Skeletal muscle satellite cell (primary cell): ENCODE measurements around the gene LEFTY1.

Experiments used
- H3K27me3 ChIP-seq: 2 replicates; pipeline ENCODE4 v1.7.0; 2013; ENCODE audit warnings: low read length; ENCODE audit not compliant: control insufficient read depth, insufficient read depth
- H3K36me3 ChIP-seq: 2 replicates; pipeline ENCODE4 v1.7.0; 2013; ENCODE audit warnings: mild to moderate bottlenecking, control low read depth, low read length; ENCODE audit not compliant: insufficient read depth
- H3K4me1 ChIP-seq: 2 replicates; pipeline ENCODE4 v1.7.0; 2013; ENCODE audit warnings: low read length; ENCODE audit not compliant: control insufficient read depth, insufficient read depth
- H3K4me2 ChIP-seq: 2 replicates; pipeline ENCODE4 v1.7.0; 2013; ENCODE audit warnings: mild to moderate bottlenecking, low read length
- H3K4me3 ChIP-seq: 2 replicates; pipeline ENCODE4 v1.7.0; 2013; ENCODE audit warnings: low read length
- H3K9ac ChIP-seq: 2 replicates; pipeline ENCODE4 v1.7.0; 2013; ENCODE audit warnings: mild to moderate bottlenecking, low read depth, low read length, moderate library complexity
- H3K9me3 ChIP-seq: replicated peaks from 2 replicates; pipeline ENCODE4 v1.7.0; 2013; ENCODE audit warnings: mild to moderate bottlenecking, control low read depth, low read length

Gene LEFTY1

DNA sequence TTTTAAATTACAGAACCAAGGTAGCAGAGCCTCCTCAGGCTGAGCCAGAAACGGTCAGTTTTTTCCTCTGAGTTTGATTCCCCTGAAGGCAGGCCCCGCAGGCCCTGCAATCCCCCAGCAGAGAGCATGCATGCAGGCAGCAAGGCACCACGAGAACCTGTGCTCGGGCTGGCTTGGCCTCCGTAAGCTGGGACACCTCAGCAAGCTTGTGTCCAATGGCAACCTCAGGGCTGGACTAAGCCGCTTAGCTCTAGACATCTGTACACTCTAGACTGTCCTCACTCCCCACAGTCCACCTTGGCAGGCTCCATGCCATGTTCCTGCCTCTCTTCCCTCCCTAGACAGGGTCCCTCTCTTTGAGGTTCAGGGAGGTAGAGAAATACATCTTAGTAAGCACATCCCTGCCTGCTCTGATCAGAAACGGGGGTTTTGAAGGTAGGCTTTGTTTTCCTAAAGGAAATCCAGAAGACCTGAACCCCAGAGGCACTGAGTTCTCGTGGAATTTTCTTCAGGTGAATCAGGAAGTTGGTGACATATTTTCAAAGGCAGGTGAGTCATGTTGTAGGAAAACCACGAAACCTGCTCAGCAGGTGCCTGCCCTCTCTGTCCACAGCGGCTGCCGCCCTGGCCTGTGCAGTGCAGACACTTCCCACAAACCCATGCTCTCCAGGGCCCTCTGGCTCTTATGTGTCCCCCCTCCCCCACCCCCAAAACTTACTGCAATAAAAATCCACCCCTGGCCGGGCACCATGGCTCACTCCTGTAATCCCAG, 13.7 kb downstream of the LEFTY1 start:
- no peak overlapping the region for H3K9ac ChIP-seq
- no peak overlapping the region for H3K4me2 ChIP-seq
- no peak overlapping the region for H3K4me3 ChIP-seq
- H3K4me1 ChIP-seq, result peaks cover 33% of the 10 kb centered on the region
- no peaks in the 10 kb centered on the region for H3K27me3 ChIP-seq
- peaks cover 43% of the 10 kb centered on the region for H3K36me3 ChIP-seq
- H3K9me3 ChIP-seq, result no peaks in the 10 kb centered on the region

- Histone ChIP-seq H3K4me3 (no peak overlapping the region), H3K4me2 (no peak overlapping the region), H3K9ac (no peak overlapping the region), H3K36me3 (peaks cover 43% of the 10 kb centered on the region), H3K27me3 (no peaks in the 10 kb centered on the region), H3K9me3 (no peaks in the 10 kb centered on the region), H3K4me1 (peaks cover 31% of the 10 kb centered on the region)
These were observed 14.5 kb downstream of the LEFTY1 start for GRCh38 chr1:225874431-225874830.

DNA sequence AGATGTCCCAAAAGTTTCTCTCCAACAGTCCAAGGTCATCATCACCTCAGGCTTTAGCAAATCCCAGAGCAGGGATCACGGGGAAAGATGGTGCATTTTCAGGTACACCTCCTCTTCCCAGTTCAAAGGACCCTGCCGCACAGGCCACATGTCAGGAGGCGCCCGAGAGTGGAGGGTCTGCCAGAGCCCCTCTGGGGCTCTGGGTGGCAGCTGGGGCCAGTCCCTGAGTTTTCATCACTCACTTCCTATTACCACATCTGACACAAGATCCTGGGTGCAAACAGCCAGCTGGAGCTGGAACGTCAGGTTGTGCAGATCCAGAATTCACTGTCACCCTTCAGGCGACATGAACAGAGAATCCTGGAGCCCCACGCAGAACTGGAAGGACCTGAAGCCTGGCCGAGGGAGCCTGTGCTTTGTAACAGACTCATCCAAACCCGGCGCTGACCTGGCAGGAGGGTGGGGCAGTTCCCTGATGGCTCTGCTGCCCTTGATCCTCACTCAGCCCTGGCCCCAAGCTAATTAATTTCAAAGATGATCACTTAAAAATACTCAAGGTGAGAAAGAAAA, 15.6 kb downstream of the LEFTY1 start:
- no peak overlapping the region for H3K4me3 ChIP-seq
- H3K27me3 ChIP-seq, result no peaks in the 10 kb centered on the region
- H3K4me2 ChIP-seq, result no peak overlapping the region
- H3K9me3 ChIP-seq, result no peaks in the 10 kb centered on the region
- H3K9ac ChIP-seq, result no peak overlapping the region
- H3K36me3 ChIP-seq, result peaks cover 43% of the 10 kb centered on the region
- H3K4me1 ChIP-seq, result peaks cover 30% of the 10 kb centered on the region

DNA sequence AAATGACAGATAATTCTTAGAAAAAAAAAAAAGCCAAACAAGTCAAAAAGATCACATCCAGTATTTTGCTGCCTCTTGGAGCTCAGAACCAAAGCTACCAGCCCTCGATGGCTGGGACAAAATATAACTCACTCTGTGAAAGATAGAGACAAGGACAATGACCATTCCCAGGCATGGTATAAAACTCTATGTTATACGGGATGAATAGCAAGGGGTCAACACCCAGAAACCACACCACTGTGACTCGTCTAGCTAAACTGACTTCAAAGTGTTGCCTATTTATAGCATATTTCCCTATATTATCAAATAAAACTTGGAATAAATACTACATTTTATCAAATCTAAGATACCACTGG, 16.9 kb downstream of the LEFTY1 start:
- H3K9ac ChIP-seq, result no peak overlapping the region
- H3K36me3 ChIP-seq, result peaks cover 47% of the 10 kb centered on the region

DNA sequence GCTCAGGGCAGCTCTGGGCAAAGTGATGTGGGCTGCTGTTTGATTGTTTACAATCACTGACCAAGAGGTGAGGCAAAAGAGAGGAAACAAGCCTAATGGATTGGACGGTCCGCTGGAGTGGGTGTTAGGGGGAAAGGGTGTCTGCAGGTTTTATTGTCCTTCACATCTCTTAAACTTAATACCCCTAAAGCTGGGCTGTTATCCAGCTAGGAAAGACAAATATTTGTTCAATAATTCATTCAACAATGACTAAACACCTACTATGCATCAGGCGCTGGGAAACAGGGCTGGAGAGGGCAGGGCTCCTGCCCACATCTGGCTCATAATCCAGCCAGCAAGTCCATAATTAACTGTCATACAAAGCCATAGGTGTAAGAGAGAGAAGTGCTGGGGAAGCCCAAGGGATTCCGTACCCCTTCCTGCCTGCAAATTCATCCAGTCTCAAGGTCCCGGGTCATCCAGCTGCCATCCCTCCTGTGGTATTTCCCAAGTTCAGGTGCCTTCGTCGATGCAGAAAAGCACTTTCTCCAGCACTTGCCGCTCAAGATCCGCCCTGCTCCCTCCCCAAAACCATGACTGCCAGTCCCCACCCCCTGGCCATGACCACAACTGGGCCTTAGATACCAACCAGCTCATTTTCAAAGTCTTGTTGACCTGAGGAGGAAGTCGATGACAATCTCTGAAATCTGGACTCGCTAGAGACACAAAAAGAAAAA, 17.4 kb downstream of the LEFTY1 start:
- H3K4me2 ChIP-seq, result peak overlapping the region; percentile 25
- H3K9me3 ChIP-seq, result no peaks in the 10 kb centered on the region
- no peak overlapping the region for H3K4me3 ChIP-seq
- no peaks in the 10 kb centered on the region for H3K27me3 ChIP-seq
- H3K9ac ChIP-seq, result no peak overlapping the region
- H3K36me3 ChIP-seq, result peaks cover 48% of the 10 kb centered on the region
- peaks cover 20% of the 10 kb centered on the region for H3K4me1 ChIP-seq

More for the DNA sequence above, 16.9 kb downstream of the LEFTY1 start:
- no peak overlapping the region for H3K4me2 ChIP-seq
- H3K4me1 ChIP-seq, result peaks cover 18% of the 10 kb centered on the region
- no peaks in the 10 kb centered on the region for H3K27me3 ChIP-seq
- no peak overlapping the region for H3K4me3 ChIP-seq
- no peaks in the 10 kb centered on the region for H3K9me3 ChIP-seq

DNA sequence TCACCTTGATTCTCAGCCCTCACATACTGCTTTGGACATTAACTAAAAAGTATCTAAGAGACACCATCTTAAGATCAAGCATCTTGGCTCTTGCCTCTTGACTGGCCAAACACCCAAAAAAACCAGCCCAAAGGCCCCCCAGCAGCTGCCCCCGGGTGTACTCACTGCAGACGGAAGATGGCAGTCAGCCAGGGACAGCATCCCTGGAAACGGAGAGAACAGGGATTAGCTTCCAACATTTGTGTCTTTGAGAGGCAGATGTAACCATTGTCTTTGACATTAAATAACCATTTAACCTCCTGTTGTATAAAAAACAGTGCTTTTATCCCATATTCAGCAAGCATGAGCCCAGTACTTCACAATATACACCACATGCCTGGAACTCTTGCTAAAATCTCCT, 18.0 kb downstream of the LEFTY1 start:
- no peak overlapping the region for H3K4me3 ChIP-seq
- no peaks in the 10 kb centered on the region for H3K9me3 ChIP-seq
- H3K9ac ChIP-seq, result no peak overlapping the region
- H3K4me2 ChIP-seq, result peak overlapping the region; percentile 25
- H3K36me3 ChIP-seq, result peaks cover 45% of the 10 kb centered on the region
- H3K27me3 ChIP-seq, result no peaks in the 10 kb centered on the region
- peaks cover 26% of the 10 kb centered on the region for H3K4me1 ChIP-seq

DNA sequence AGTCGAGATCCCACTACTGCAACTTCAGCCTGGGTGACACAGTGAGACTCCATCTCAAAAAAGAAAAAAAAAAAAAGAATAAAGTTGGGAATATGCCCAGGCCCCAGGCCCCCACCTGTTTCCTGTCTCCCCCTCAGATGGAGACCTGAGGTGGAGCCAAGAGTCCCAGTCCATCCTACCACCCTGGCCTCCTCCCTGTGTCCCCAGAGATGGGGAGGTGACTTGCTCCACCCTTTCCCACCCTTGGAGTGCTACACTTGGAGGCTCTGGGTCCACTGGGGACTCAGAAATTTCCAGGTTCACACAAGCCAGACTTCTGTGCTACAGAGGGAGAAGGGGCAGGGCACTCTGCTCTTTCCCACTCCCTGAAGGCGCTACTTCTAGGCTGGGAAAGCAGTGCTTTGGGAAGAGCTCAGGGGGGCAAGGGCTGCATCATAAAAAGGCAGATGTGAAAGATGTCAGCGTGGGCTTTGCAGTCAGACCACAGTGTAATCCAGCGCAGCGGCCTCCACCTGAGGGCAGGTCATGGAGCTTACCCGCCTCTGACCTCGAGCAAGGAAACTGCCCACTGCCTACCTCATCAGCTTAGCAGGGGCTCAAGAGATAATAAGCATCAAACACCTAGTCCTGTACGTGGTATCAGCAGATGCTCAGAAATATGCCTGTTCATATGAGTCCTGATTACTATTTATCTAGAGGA, 20.2 kb downstream of the LEFTY1 start:
- H3K4me2 ChIP-seq, result no peak overlapping the region
- H3K9ac ChIP-seq, result no peak overlapping the region
- no peaks in the 10 kb centered on the region for H3K9me3 ChIP-seq
- no peak overlapping the region for H3K4me3 ChIP-seq
- H3K36me3 ChIP-seq, result peaks cover 43% of the 10 kb centered on the region
- H3K4me1 ChIP-seq, result peaks cover 36% of the 10 kb centered on the region
- H3K27me3 ChIP-seq, result no peaks in the 10 kb centered on the region

DNA sequence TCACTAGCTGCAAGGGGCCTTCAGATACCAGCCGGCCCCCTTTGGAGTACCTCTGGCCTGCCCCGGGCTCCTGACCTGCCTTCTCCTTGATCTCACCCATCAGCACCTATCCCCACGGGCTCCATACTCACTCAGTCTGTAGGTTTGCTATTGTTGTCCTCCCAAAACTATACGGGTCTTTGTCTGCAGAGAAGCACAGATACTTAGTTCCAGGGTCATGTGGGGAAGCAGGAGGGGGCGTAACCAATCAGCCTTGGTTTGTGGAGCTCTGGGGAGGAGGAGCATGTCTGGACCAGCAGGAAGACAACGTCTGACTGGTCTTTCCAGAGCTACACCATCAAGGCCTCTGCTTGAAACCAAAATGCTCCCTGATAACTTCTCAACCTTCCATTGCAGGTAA, 22.0 kb downstream of the LEFTY1 start:
- no peaks in the 10 kb centered on the region for H3K27me3 ChIP-seq
- peaks cover 36% of the 10 kb centered on the region for H3K4me1 ChIP-seq
- no peak overlapping the region for H3K4me3 ChIP-seq
- no peaks in the 10 kb centered on the region for H3K9me3 ChIP-seq
- H3K36me3 ChIP-seq, result peaks cover 47% of the 10 kb centered on the region
- no peak overlapping the region for H3K9ac ChIP-seq
- H3K4me2 ChIP-seq, result no peak overlapping the region

- H3K4me3 ChIP-seq, result no peak overlapping the region
- H3K27me3 ChIP-seq, result no peaks in the 10 kb centered on the region
- no peaks in the 10 kb centered on the region for H3K9me3 ChIP-seq
These were observed 22.7 kb downstream of the LEFTY1 start for GRCh38 chr1:225866061-225866837.

GRCh38 chr1:225865514-225865913, 23.4 kb downstream of the LEFTY1 start:
- H3K4me3 ChIP-seq, result no peak overlapping the region
- no peaks in the 10 kb centered on the region for H3K9me3 ChIP-seq
- H3K4me2 ChIP-seq, result peak overlapping the region; percentile 17
- no peaks in the 10 kb centered on the region for H3K27me3 ChIP-seq
- H3K4me1 ChIP-seq, result peaks cover 22% of the 10 kb centered on the region
- H3K9ac ChIP-seq, result no peak overlapping the region
- peaks cover 54% of the 10 kb centered on the region for H3K36me3 ChIP-seq

More at GRCh38 chr1:225866061-225866837, 22.7 kb downstream of the LEFTY1 start:
- Histone ChIP-seq H3K4me2 (peak overlapping the region; percentile 17), H3K36me3 (peaks cover 54% of the 10 kb centered on the region), H3K4me1 (peaks cover 29% of the 10 kb centered on the region), H3K9ac (no peak overlapping the region)

DNA sequence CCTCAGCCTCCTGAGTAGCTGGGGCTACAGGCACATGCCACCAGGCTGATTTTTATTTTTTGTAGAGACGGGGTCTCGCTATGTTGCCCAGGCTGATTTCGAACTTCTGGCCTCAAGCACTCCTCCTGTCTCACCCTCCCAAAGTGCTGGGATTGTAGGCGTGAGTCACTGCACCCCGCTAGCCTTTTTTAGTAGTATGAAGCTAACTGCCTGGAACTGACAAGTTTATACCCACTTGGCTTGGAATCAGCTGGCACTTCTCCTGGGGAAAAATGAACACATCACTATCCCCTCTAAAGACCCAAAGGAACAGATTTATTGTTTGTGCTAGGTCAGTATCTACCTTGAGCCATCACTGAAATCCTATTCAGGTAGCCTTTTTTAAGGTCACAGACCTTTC, 25.8 kb downstream of the LEFTY1 start:
- Histone ChIP-seq H3K4me3 (no peak overlapping the region), H3K4me2 (no peak overlapping the region), H3K9me3 (no peaks in the 10 kb centered on the region), H3K27me3 (no peaks in the 10 kb centered on the region), H3K9ac (no peak overlapping the region), H3K4me1 (peaks cover 22% of the 10 kb centered on the region), H3K36me3 (peaks cover 65% of the 10 kb centered on the region)
